Uterus (tissue), 4 donors: ENCODE measurements around the gene ARL3. TPM values are rescaled to one million over a fixed set of nuclear protein-coding genes. Genes with fewer than 3 reads are reported as not detected.
"Not testable (repeated sequence)": the region's sequence is repeated elsewhere in the genome, so short reads cannot be mapped to it uniquely, and the experiment has no call there.

Experiments used
- DNase-seq, 2 donors: peaks; one replicate each; pipeline ENCODE4 v3.0.0-alpha.2; 2019 to 2020
- H3K27ac ChIP-seq, 2 donors: fragments of 200-600 bp; sonication (generic); 1 replicate in 1 of 2; 2 replicates in 1 of 2; pipeline ENCODE4 v1.5.1; 2016 to 2018
- H3K27me3 ChIP-seq, 2 donors: fragments of 200-600 bp; sonication (generic); one replicate each; pipeline ENCODE4 v1.5.1; 2018 to 2019; ENCODE audit warnings: control low read depth in 1 of 2
- H3K36me3 ChIP-seq, 2 donors: fragments of 200-600 bp; sonication (generic); one replicate each; pipeline ENCODE4 v1.5.1; 2019; ENCODE audit warnings: control low read depth in 1 of 2
- H3K4me1 ChIP-seq, 2 donors: fragments of 200-600 bp; sonication (generic); one replicate each; pipeline ENCODE4 v1.5.1; 2018 to 2019; ENCODE audit warnings: control low read depth in 1 of 2
- H3K4me3 ChIP-seq, 2 donors: fragments of 200-600 bp; sonication (generic); 1 replicate in 1 of 2; 2 replicates in 1 of 2; pipeline ENCODE4 v1.5.1; 2018 to 2019; ENCODE audit warnings: mild to moderate bottlenecking in 1 of 2
- H3K9me3 ChIP-seq, 2 donors: fragments of 200-600 bp; sonication (generic); one replicate each; pipeline ENCODE4 v1.5.1; 2019; ENCODE audit warnings: control low read depth in 1 of 2
- CTCF ChIP-seq, 4 experiments: fragments of 200-600 bp in 2 of 4; fragments of 450-650 bp in 2 of 4; sonication (generic) in 2 of 4; IDR thresholded peaks; one replicate each; pipeline ENCODE4 v1.5.1; 2016 to 2019; ENCODE audit warnings: antibody characterized with exemption in 4 of 4, mild to moderate bottlenecking in 2 of 4, moderate library complexity in 1 of 4
- POLR2A ChIP-seq, 2 donors: fragments of 450-650 bp; IDR thresholded peaks; one replicate each; pipeline ENCODE4 v1.6.1; 2016; ENCODE audit warnings: antibody characterized with exemption in 2 of 2, mild to moderate bottlenecking in 1 of 2, moderate library complexity in 1 of 2
- intact Hi-C: fragments of 100-400 bp; cut with DNase I; formaldehyde crosslinking; loops from one replicate; pipeline ENCODE4 v1.15.1; 2023; ENCODE audit warnings: low total_unique reads
- total RNA-seq, 4 donors: library from RNA; depleted of rRNA in 3 of 4; stranded (reverse); fragments of >200 nt in 3 of 4; gene quantifications; one replicate each; pipeline versions ENCODE4 v1.1.0 to v1.2.4, GENCODE V29; 2014 to 2023
- donor health status: DM: yes; HTN: yes; CAD: no.

The ARL3 gene
- total RNA-seq, 4 donors from 2014 or later = 7.1 to 19.9 (median 11.0) TPM

- no peak for TF ChIP-seq CTCF (IDR thresholded peaks at IDR 0.05)
- Histone ChIP-seq H3K27ac (no peak overlapping the region), H3K27me3 (no peaks in the 10 kb centered on the region), H3K4me3 (no peak overlapping the region), H3K36me3 (no peaks in the 10 kb centered on the region), H3K9me3 (no peaks in the 10 kb centered on the region), H3K4me1 (no peaks in the 10 kb centered on the region)
- no peak for DNase-seq
- intact Hi-C loops = no loop called here
These were observed 7.8 kb upstream of the ARL3 start for GRCh38 chr10:102721954-102722353.

- no peak for TF ChIP-seq POLR2A (IDR thresholded peaks at IDR 0.05)
- TF ChIP-seq CTCF (IDR thresholded peaks at IDR 0.05) = no peak
- Histone ChIP-seq H3K27ac (no peak overlapping the region), H3K4me3 (no peak overlapping the region), H3K4me1 (no peaks in the 10 kb centered on the region), H3K27me3 (no peaks in the 10 kb centered on the region), H3K36me3 (no peaks in the 10 kb centered on the region), H3K9me3 (no peaks in the 10 kb centered on the region)
- intact Hi-C loops = no loop called here
- no peak for DNase-seq
These were observed 6.6 kb upstream of the ARL3 start for GRCh38 chr10:102720775-102721301.

- no peaks in the 10 kb centered on the region for H3K36me3 ChIP-seq
- no peak for TF ChIP-seq CTCF (IDR thresholded peaks at IDR 0.05)
- TF ChIP-seq POLR2A (IDR thresholded peaks at IDR 0.05) = no peak
- H3K27me3 ChIP-seq = no peaks in the 10 kb centered on the region
- DNase-seq = no peak
- H3K9me3 ChIP-seq = no peaks in the 10 kb centered on the region
- intact Hi-C loops = no loop called here
- no peak overlapping the region for H3K27ac ChIP-seq
- peaks cover 0 to under 1% of the 10 kb centered on the region in 2 donors for H3K4me1 ChIP-seq
- no peak overlapping the region for H3K4me3 ChIP-seq
These were observed 6.1 kb upstream of the ARL3 start for GRCh38 chr10:102720337-102720736.

- H3K4me1 ChIP-seq = peaks cover 0 to 6% of the 10 kb centered on the region in 2 donors
- no peak for TF ChIP-seq POLR2A (IDR thresholded peaks at IDR 0.05)
- TF ChIP-seq CTCF (IDR thresholded peaks at IDR 0.05) = peak in 1 of 4 experiments; percentile 5
These were observed 4.0 kb upstream of the ARL3 start for GRCh38 chr10:102718220-102718619.

GRCh38 chr10:102716900-102717565 lies 2.8 kb upstream of the ARL3 start:
- H3K9me3 ChIP-seq, H3K27me3 ChIP-seq, intact Hi-C loops, DNase-seq, H3K4me1 ChIP-seq, H3K4me3 ChIP-seq, H3K36me3 ChIP-seq: not testable (repeated sequence)
- peak overlapping the region in 1 of 2 donors; percentile 47 for H3K27ac ChIP-seq

More at GRCh38 chr10:102718220-102718619, 4.0 kb upstream of the ARL3 start:
- no peaks in the 10 kb centered on the region for H3K36me3 ChIP-seq
- DNase-seq = peak; percentile 48 to 56
- no peak overlapping the region for H3K4me3 ChIP-seq
- no peaks in the 10 kb centered on the region for H3K27me3 ChIP-seq
- H3K27ac ChIP-seq = peak overlapping the region; percentile 47 to 66
- H3K9me3 ChIP-seq = no peaks in the 10 kb centered on the region
- intact Hi-C loops = no loop called here
